Skeletal muscle satellite cell (primary cell): Measurements from ENCODE around the gene PHLDB3.

ENCODE experiments used
- H3K27me3 ChIP-seq: 2 replicates; pipeline ENCODE4 v1.7.0; 2013; ENCODE audit warnings: low read length; ENCODE audit not compliant: control insufficient read depth, insufficient read depth
- H3K36me3 ChIP-seq: 2 replicates; pipeline ENCODE4 v1.7.0; 2013; ENCODE audit warnings: mild to moderate bottlenecking, control low read depth, low read length; ENCODE audit not compliant: insufficient read depth
- H3K4me1 ChIP-seq: 2 replicates; pipeline ENCODE4 v1.7.0; 2013; ENCODE audit warnings: low read length; ENCODE audit not compliant: control insufficient read depth, insufficient read depth
- H3K4me2 ChIP-seq: 2 replicates; pipeline ENCODE4 v1.7.0; 2013; ENCODE audit warnings: mild to moderate bottlenecking, low read length
- H3K4me3 ChIP-seq: 2 replicates; pipeline ENCODE4 v1.7.0; 2013; ENCODE audit warnings: low read length
- H3K9ac ChIP-seq: 2 replicates; pipeline ENCODE4 v1.7.0; 2013; ENCODE audit warnings: mild to moderate bottlenecking, low read depth, low read length, moderate library complexity
- H3K9me3 ChIP-seq: replicated peaks from 2 replicates; pipeline ENCODE4 v1.7.0; 2013; ENCODE audit warnings: mild to moderate bottlenecking, control low read depth, low read length

Gene PHLDB3

GRCh38 chr19:43541920-43542650 lies 37.5 kb upstream of the PHLDB3 start:
- Histone ChIP-seq H3K9me3 (no peaks in the 10 kb centered on the region), H3K27me3 (no peaks in the 10 kb centered on the region), H3K9ac (no peak overlapping the region), H3K4me3 (no peak overlapping the region), H3K4me1 (no peaks in the 10 kb centered on the region), H3K36me3 (peaks cover 43% of the 10 kb centered on the region), H3K4me2 (no peak overlapping the region)

DNA sequence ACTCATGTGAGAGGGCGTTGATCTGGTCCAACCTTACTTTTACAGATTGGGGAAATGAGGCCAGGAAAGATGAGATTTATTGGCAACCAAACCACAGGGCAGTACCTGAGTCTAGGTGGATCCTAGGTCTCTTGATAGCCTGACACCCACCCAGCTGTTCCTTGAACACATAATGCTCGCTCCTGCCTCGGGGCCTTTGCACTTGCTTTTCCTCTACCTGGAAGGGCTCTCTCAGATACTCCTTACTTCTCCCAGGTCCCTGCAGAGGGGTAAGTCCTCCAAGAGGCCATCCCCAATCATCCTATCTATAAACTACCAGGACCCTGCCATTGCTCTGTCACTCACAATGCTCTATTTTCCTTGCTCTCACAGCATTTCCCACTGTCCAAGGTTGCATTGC lies 35.8 kb upstream of the PHLDB3 start:
- no peaks in the 10 kb centered on the region for H3K27me3 ChIP-seq
- H3K9ac ChIP-seq, result no peak overlapping the region
- H3K4me2 ChIP-seq, result no peak overlapping the region
- no peaks in the 10 kb centered on the region for H3K4me1 ChIP-seq
- H3K4me3 ChIP-seq, result no peak overlapping the region
- H3K9me3 ChIP-seq, result no peaks in the 10 kb centered on the region
- H3K36me3 ChIP-seq, result peaks cover 43% of the 10 kb centered on the region

DNA sequence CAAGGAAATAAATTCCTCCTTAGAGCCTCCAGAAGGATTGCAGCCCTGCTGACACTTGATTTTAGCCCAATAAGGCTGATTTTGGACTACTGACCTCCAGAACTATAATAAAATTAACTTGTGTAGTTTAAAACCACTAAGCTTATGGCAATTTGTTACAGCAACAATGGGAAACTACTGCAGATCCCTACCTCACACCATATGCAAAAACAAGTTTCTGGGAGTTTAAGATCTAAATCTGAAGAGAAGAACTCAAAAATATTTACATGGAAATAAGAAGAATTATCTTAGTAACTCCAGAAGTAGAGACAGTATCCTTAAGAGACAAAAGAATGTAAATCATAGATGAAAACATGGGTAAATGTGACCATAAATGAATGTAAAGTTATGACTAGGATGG lies 34.4 kb upstream of the PHLDB3 start:
- no peaks in the 10 kb centered on the region for H3K9me3 ChIP-seq
- peaks cover 43% of the 10 kb centered on the region for H3K36me3 ChIP-seq

DNA sequence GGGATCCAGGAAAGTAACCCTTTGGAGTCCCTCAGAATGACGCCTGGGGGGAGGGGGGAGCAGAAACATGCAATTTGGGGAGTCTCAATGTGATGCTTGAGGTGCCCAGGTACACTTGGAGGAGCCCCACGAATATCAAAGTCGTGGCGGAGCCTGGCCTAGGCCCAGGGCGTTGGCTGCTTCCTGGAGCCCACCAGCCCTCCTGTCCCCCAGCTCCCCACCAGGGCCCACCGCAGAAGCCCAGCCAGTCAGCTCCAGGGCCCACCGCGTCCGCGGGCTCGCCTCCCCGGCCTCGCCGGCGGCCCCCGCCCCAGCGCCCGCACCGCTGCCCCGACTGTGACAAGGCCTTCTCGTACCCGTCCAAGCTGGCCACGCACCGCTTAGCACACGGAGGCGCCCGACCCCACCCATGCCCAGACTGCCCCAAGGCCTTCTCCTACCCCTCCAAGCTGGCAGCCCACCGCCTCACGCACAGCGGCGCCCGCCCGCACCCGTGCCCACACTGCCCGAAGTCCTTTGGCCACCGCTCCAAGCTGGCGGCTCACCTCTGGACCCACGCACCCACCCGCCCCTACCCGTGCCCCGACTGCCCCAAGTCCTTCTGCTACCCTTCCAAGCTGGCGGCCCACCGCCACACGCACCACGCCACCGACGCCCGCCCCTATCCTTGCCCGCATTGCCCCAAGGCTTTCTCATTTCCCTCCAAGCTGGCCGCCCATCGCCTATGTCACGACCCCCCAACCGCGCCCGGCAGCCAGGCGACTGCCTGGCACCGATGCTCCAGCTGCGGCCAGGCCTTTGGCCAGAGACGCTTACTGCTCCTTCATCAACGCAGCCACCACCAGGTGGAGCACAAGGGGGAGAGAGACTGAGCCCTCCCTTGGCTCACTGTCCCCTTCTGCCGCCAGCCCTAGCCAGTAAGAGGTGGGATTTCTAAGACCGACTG lies 30.5 kb upstream of the PHLDB3 start:
- Histone ChIP-seq H3K9ac (no peak overlapping the region), H3K4me3 (no peak overlapping the region), H3K4me1 (peaks cover 21% of the 10 kb centered on the region)

More for the DNA sequence above, 34.4 kb upstream of the PHLDB3 start:
- peaks cover 5% of the 10 kb centered on the region for H3K4me1 ChIP-seq
- H3K9ac ChIP-seq, result no peak overlapping the region
- H3K27me3 ChIP-seq, result no peaks in the 10 kb centered on the region
- no peak overlapping the region for H3K4me3 ChIP-seq
- no peak overlapping the region for H3K4me2 ChIP-seq

DNA sequence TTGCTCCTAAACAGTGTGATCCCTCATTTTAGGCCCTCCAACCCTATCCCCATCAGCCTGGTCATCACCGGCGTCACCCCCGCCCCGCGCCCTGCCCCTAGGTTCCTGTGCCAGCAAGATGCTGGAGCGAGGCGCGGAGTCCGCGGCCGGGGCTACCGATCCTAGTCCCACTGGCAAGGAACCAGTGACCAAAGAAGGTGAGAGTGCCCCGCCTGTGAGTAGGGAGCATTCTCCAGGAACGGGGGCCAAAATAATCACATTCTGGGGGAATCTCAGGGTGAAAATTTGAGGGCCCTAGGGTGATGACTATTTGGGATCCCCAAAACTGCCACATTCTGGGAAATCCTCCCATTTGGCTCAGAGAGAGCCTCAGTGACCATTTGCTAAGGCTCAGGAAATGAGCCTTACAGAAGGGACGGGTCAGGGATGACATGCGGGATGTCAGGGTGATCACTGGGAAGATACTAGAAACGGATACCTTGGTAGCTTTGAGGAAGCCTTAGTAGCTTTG lies 29.8 kb upstream of the PHLDB3 start:
- Histone ChIP-seq H3K4me3 (peak overlapping the region; percentile 54), H3K4me2 (peak overlapping the region; percentile 92), H3K27me3 (no peaks in the 10 kb centered on the region), H3K9me3 (no peaks in the 10 kb centered on the region), H3K36me3 (peaks cover 15% of the 10 kb centered on the region), H3K4me1 (peaks cover 25% of the 10 kb centered on the region), H3K9ac (no peak overlapping the region)

More for the DNA sequence above, 30.5 kb upstream of the PHLDB3 start:
- H3K36me3 ChIP-seq, result peaks cover 17% of the 10 kb centered on the region
- no peaks in the 10 kb centered on the region for H3K9me3 ChIP-seq
- peak overlapping the region; percentile 92 for H3K4me2 ChIP-seq
- H3K27me3 ChIP-seq, result no peaks in the 10 kb centered on the region

- peaks cover 9% of the 10 kb centered on the region for H3K36me3 ChIP-seq
- H3K9ac ChIP-seq, result peak overlapping the region; percentile 69
- peaks cover 25% of the 10 kb centered on the region for H3K4me1 ChIP-seq
- peak overlapping the region; percentile 92 for H3K4me2 ChIP-seq
- H3K4me3 ChIP-seq, result peak overlapping the region; percentile 76
- no peaks in the 10 kb centered on the region for H3K9me3 ChIP-seq
- H3K27me3 ChIP-seq, result no peaks in the 10 kb centered on the region
Observed at GRCh38 chr19:43533546-43534304, 29.2 kb upstream of the PHLDB3 start.

- Histone ChIP-seq H3K4me3 (peak within 1 kb of the TSS; percentile 76), H3K27me3 (no peaks in the 10 kb centered on the region), H3K36me3 (peaks cover 2% of the 10 kb centered on the region), H3K4me1 (peaks cover 25% of the 10 kb centered on the region), H3K9ac (peak within 1 kb of the TSS; percentile 69), H3K9me3 (no peaks in the 10 kb centered on the region), H3K4me2 (peak within 1 kb of the TSS; percentile 92)
Observed at GRCh38 chr19:43532962-43533545, 28.5 kb upstream of the PHLDB3 start, which contains the start of gene ZNF575. TSS of gene ZNF575 (plus strand) at chr19:43533188. CDS start at chr19:43534423, 1,235 bp downstream.

DNA sequence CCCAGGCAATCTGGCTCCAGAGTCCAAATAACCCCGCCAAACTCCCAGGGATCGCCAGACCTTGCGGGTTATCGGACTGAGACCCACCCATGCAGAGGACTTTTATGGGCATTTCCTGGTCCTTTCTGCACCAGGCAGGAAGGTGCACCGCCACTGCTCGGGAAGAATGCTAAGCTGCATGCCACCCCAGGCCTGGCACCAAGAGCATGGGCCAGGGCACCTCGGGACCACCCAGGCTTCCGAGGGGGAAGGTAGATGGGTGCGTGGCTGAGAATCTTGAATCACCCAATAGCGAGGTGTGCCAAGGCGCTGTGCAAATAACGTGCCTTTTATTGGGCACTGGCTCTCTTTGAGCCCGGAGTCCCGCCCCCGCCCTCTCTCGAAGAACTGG lies 28.0 kb upstream of the PHLDB3 start:
- Histone ChIP-seq H3K4me3 (peak overlapping the region; percentile 76), H3K4me2 (peak overlapping the region; percentile 92), H3K9ac (peak overlapping the region; percentile 69), H3K9me3 (no peaks in the 10 kb centered on the region), H3K27me3 (no peaks in the 10 kb centered on the region), H3K36me3 (no peaks in the 10 kb centered on the region), H3K4me1 (peaks cover 30% of the 10 kb centered on the region)

GRCh38 chr19:43527860-43528622 lies 23.5 kb upstream of the PHLDB3 start:
- H3K4me2 ChIP-seq, result peak overlapping the region; percentile 84
- no peaks in the 10 kb centered on the region for H3K36me3 ChIP-seq
- H3K27me3 ChIP-seq, result no peaks in the 10 kb centered on the region
- H3K4me1 ChIP-seq, result peaks cover 46% of the 10 kb centered on the region
- H3K9ac ChIP-seq, result no peak overlapping the region
- H3K9me3 ChIP-seq, result no peaks in the 10 kb centered on the region
- H3K4me3 ChIP-seq, result no peak overlapping the region
